K562 (cell line): ENCODE measurements around the gene RNFT2. TPM values are rescaled to one million over a fixed set of nuclear protein-coding genes. Genes with fewer than 3 reads are reported as not detected.

Experiments used
- ETV1 ChIP-seq: fragments of 450-650 bp; conservative IDR thresholded peaks from 2 replicates; pipeline ENCODE4 v1.6.1; 2016; ENCODE audit warnings: missing genetic modification characterization, control low read depth, low read depth, missing compliant biosample characterization
- EWSR1 ChIP-seq: fragments of 450-650 bp; IDR thresholded peaks from 2 replicates; pipeline ENCODE4 v1.6.1; 2018; ENCODE audit warnings: borderline replicate concordance, mild to moderate bottlenecking, low read depth, moderate library complexity; ENCODE audit not compliant: partially characterized antibody
- FIP1L1 ChIP-seq: fragments of 200-400 bp; formaldehyde crosslinking; IDR thresholded peaks from 2 replicates; pipeline ENCODE4 v1.6.1; 2018; ENCODE audit warnings: mild to moderate bottlenecking, low read depth, low read length; ENCODE audit not compliant: poor library complexity, severe bottlenecking
- HLTF ChIP-seq: fragments of 450-650 bp; IDR thresholded peaks from 2 replicates; pipeline ENCODE4 v1.6.1; 2016
- POLR2AphosphoS2 ChIP-seq: IDR thresholded peaks from 2 replicates; pipeline ENCODE4 v1.6.1; 2012; ENCODE audit warnings: low read length, improper control_type of control experiment
- RAD51 ChIP-seq: fragments of 450-650 bp; IDR thresholded peaks from 2 replicates; pipeline ENCODE4 v1.7.1; 2016; ENCODE audit warnings: low read depth, mild to moderate bottlenecking, borderline replicate concordance
- RBM17 ChIP-seq: fragments of 200-400 bp; formaldehyde crosslinking; IDR thresholded peaks from 2 replicates; pipeline ENCODE4 v1.6.1; 2017; ENCODE audit warnings: low read depth, mild to moderate bottlenecking, low read length, borderline replicate concordance
- SIN3A ChIP-seq, 2 experiments: fragments of 150-350 bp in 1 of 2; IDR thresholded peaks; 2 replicates each; pipeline ENCODE4 v1.6.1; 2011 to 2016; ENCODE audit warnings: borderline replicate concordance in 2 of 2, low read depth in 2 of 2, low read length in 2 of 2, mild to moderate bottlenecking in 2 of 2, moderate library complexity in 2 of 2; ENCODE audit not compliant: control insufficient read depth in 1 of 2
- TEAD4 ChIP-seq, 2 experiments: sonication (generic) in 1 of 2; formaldehyde crosslinking in 1 of 2; IDR thresholded peaks; 2 replicates each; pipeline versions ENCODE4 v1.6.1 to v1.8.0; 2012 to 2022; ENCODE audit warnings: borderline replicate concordance in 1 of 2, inconsistent platforms in 1 of 2, low read length in 1 of 2, mild to moderate bottlenecking in 1 of 2, missing genetic modification reagents in 1 of 2
- polyA plus RNA-seq, 8 experiments: library from polyadenylated mRNA; depleted of rRNA in 4 of 8; stranded (reverse) in 5 of 8; unstranded in 3 of 8; fragments of >200 nt; fragmentation: Nextera tagmentation in 2 of 8; fragmentation: Illumina TruSeq in 1 of 8; extraction: Ambion mirVana in 2 of 8; extraction: Trizol in 1 of 8; gene quantifications; 2 replicates each; pipeline versions ENCODE4 v1.2.1 to v1.2.3, GENCODE V29; 2011 to 2014; ENCODE audit warnings: inconsistent platforms in 1 of 8, missing spikeins in 1 of 8
- total RNA-seq, 7 experiments: library from RNA; depleted of rRNA in 6 of 7; stranded (reverse); fragments of >200 nt in 6 of 7; fragmentation: Illumina TruSeq in 2 of 7; extraction: Trizol in 2 of 7; gene quantifications; 2 replicates each; pipeline versions ENCODE4 v1.2.1 to v1.2.3, GENCODE V29; 2011 to 2021; ENCODE audit warnings: low replicate concordance in 1 of 7
- TF ChIP-seq, protein P1 (sequence below): fragments of 450-650 bp; IDR thresholded peaks from 2 replicates; pipeline ENCODE4 v1.6.1; 2018; ENCODE audit not compliant: partially characterized antibody
- TF ChIP-seq, protein P2 (sequence below), 2 experiments: fragments of 200-800 bp in 1 of 2; sonication (Bioruptor generic) in 1 of 2; sonication (generic) in 1 of 2; formaldehyde crosslinking in 1 of 2; IDR thresholded peaks in 1 of 2; conservative IDR thresholded peaks in 1 of 2; 2 replicates each; pipeline versions ENCODE4 v1.5.0 to v1.6.1; 2016 to 2020; ENCODE audit warnings: missing compliant biosample characterization in 1 of 2, missing genetic modification characterization in 1 of 2, missing genetic modification reagents in 1 of 2
- TF ChIP-seq, protein P3 (sequence below): fragments of 250-450 bp; sonication (Bioruptor Pico); IDR thresholded peaks from 2 replicates; pipeline ENCODE4 v1.4.0; 2020; ENCODE audit warnings: borderline replicate concordance
- TF ChIP-seq, protein P4 (sequence below), 2 experiments: IDR thresholded peaks; 2 replicates each; pipeline ENCODE4 v1.6.1; 2012; ENCODE audit warnings: improper control_type of control experiment in 2 of 2, low read depth in 2 of 2, low read length in 2 of 2, borderline replicate concordance in 1 of 2

RNFT2 gene
- total and polyA plus RNA-seq, 9 of the 15 experiments (the other 6 are each of a cell fraction or from before 2014, with no cell fraction given): 3.6 to 26.3 (median 9.5) TPM

DNA sequence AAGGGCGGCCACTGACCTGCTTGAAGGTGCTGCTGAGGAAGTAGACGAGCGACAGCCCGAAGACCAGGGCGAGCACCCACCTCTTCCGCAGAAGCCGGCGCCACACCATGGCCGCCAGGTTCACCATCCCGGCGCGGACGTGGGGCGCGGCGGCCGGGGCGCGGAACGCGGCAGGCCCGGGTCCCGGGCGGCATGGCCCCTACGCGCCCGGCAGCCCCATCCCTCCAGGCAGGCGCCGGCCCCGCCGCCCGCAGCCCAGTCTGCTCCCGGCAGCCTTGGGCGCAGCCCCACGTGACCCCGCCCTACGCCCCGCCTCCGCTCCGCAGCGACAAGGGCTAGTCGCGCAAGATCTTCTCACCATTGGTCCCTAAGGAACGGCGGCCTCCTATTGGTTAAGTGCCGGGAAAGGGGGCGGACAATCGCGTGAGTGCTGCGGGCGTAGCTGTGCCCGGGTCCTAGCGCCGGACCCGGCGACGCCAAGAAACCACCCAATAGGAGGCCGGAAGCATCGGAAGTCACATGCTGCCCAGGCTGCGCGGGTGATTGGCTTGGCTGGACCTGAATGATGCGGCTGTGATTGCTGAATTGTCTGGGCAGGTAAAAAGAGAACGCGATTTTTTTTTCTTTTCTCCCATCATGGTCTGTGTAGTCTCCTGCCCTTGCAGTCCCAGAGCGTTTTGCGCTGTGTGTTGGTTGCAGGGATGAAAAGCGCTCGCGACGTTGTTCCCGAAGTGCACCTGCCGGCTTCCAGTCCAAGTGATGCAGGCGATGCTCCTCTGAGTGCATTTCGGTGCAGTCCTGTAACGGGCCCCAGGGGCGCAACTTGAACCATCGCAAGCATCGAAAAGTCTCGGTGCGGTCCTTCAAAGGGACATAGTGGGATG lies at the start of gene RNFT2, which contains the start of gene SPRING1 (continued):
- TF ChIP-seq, protein P1, sequence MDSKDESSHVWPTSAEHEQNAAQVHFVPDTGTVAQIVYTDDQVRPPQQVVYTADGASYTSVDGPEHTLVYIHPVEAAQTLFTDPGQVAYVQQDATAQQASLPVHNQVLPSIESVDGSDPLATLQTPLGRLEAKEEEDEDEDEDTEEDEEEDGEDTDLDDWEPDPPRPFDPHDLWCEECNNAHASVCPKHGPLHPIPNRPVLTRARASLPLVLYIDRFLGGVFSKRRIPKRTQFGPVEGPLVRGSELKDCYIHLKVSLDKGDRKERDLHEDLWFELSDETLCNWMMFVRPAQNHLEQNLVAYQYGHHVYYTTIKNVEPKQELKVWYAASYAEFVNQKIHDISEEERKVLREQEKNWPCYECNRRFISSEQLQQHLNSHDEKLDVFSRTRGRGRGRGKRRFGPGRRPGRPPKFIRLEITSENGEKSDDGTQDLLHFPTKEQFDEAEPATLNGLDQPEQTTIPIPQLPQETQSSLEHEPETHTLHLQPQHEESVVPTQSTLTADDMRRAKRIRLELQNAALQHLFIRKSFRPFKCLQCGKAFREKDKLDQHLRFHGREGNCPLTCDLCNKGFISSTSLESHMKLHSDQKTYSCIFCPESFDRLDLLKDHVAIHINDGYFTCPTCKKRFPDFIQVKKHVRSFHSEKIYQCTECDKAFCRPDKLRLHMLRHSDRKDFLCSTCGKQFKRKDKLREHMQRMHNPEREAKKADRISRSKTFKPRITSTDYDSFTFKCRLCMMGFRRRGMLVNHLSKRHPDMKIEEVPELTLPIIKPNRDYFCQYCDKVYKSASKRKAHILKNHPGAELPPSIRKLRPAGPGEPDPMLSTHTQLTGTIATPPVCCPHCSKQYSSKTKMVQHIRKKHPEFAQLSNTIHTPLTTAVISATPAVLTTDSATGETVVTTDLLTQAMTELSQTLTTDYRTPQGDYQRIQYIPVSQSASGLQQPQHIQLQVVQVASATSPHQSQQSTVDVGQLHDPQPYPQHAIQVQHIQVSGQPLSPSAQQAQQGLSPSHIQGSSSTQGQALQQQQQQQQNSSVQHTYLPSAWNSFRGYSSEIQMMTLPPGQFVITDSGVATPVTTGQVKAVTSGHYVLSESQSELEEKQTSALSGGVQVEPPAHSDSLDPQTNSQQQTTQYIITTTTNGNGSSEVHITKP: peak; percentile 11
- TF ChIP-seq EWSR1: no peak
- peak; percentile 49 for TF ChIP-seq FIP1L1
- TF ChIP-seq RBM17: no peak
- no peak for TF ChIP-seq TEAD4 (IDR thresholded peaks at IDR 0.05; ENCODE audit: low read length)
- TF ChIP-seq TEAD4 (CRISPR knock-in tag; IDR thresholded peaks at IDR 0.05; ENCODE audit: borderline replicate concordance): no peak
- TF ChIP-seq, protein P2, sequence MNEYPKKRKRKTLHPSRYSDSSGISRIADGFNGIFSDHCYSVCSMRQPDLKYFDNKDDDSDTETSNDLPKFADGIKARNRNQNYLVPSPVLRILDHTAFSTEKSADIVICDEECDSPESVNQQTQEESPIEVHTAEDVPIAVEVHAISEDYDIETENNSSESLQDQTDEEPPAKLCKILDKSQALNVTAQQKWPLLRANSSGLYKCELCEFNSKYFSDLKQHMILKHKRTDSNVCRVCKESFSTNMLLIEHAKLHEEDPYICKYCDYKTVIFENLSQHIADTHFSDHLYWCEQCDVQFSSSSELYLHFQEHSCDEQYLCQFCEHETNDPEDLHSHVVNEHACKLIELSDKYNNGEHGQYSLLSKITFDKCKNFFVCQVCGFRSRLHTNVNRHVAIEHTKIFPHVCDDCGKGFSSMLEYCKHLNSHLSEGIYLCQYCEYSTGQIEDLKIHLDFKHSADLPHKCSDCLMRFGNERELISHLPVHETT (CRISPR knock-in tag; conservative IDR thresholded peaks at IDR 0.05 in 1 of 2, IDR thresholded peaks at IDR 0.05 in 1 of 2): peak in 1 of 2 experiments; percentile 60; a peak in 1 of 4 replicates
- peak; percentile 88 for TF ChIP-seq ETV1 (tag)
- TF ChIP-seq, protein P3, sequence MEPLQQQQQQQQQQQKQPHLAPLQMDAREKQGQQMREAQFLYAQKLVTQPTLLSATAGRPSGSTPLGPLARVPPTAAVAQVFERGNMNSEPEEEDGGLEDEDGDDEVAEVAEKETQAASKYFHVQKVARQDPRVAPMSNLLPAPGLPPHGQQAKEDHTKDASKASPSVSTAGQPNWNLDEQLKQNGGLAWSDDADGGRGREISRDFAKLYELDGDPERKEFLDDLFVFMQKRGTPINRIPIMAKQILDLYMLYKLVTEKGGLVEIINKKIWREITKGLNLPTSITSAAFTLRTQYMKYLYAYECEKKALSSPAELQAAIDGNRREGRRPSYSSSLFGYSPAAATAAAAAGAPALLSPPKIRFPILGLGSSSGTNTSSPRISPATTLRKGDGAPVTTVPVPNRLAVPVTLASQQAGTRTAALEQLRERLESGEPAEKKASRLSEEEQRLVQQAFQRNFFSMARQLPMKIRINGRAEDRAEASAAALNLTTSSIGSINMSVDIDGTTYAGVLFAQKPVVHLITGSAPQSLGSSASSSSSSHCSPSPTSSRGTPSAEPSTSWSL: no peak
- TF ChIP-seq POLR2AphosphoS2: no peak
- peak; percentile 97 for TF ChIP-seq RAD51
- 0 out of 4 replicates have a peak, but pooled peaks have one; percentile 8 to 47 for TF ChIP-seq SIN3A (IDR thresholded peaks at IDR 0.05; ENCODE audit: borderline replicate concordance in 2 of 2, control insufficient read depth in 1 of 2, low read depth in 2 of 2, low read length in 2 of 2)
- TF ChIP-seq HLTF: no peak
- TF ChIP-seq, protein P4, sequence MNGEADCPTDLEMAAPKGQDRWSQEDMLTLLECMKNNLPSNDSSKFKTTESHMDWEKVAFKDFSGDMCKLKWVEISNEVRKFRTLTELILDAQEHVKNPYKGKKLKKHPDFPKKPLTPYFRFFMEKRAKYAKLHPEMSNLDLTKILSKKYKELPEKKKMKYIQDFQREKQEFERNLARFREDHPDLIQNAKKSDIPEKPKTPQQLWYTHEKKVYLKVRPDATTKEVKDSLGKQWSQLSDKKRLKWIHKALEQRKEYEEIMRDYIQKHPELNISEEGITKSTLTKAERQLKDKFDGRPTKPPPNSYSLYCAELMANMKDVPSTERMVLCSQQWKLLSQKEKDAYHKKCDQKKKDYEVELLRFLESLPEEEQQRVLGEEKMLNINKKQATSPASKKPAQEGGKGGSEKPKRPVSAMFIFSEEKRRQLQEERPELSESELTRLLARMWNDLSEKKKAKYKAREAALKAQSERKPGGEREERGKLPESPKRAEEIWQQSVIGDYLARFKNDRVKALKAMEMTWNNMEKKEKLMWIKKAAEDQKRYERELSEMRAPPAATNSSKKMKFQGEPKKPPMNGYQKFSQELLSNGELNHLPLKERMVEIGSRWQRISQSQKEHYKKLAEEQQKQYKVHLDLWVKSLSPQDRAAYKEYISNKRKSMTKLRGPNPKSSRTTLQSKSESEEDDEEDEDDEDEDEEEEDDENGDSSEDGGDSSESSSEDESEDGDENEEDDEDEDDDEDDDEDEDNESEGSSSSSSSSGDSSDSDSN (IDR thresholded peaks at IDR 0.05; ENCODE audit: borderline replicate concordance in 1 of 2, low read depth in 2 of 2, low read length in 2 of 2): peak in 1 of 2 experiments; percentile 70; a peak in 1 of 4 replicates
